Measurements from ENCODE around the gene CEP63.

CEP63 gene

GRCh38 chr3:134481166-134481565 is 4.7 kb upstream of the CEP63 start:
- H3K4me1 ChIP-seq (ENCODE audit: control insufficient read depth, insufficient read depth, low read length): peaks cover 8% of the 10 kb centered on the region
- H3K9me3 ChIP-seq (ENCODE audit: control insufficient read depth, low read length): no peaks in the 10 kb centered on the region
- H3K4me3 ChIP-seq (ENCODE audit: insufficient read depth, low read depth, low read length): no peak overlapping the region
- H3K36me3 ChIP-seq (ENCODE audit: control insufficient read depth, insufficient read depth, low read length): peaks cover 34% of the 10 kb centered on the region
- no peak overlapping the region for H3K27ac ChIP-seq (ENCODE audit: insufficient read depth, low read depth, low read length, poor library complexity, severe bottlenecking)
- no peaks in the 10 kb centered on the region for H3K27me3 ChIP-seq (ENCODE audit: control insufficient read depth, insufficient read depth, low read length, poor library complexity, severe bottlenecking)
- 96 to 100% methylated on average over 1 of the region's 1 CpG for WGBS, 2 experiments

GRCh38 chr3:134482622-134483021 is 3.2 kb upstream of the CEP63 start:
- Histone ChIP-seq H3K27ac (ENCODE audit: insufficient read depth, low read depth, low read length, poor library complexity, severe bottlenecking) (no peak overlapping the region), H3K4me1 (ENCODE audit: control insufficient read depth, insufficient read depth, low read length) (peaks cover 8% of the 10 kb centered on the region), H3K9me3 (ENCODE audit: control insufficient read depth, low read length) (no peaks in the 10 kb centered on the region), H3K4me3 (ENCODE audit: insufficient read depth, low read depth, low read length) (no peak overlapping the region), H3K27me3 (ENCODE audit: control insufficient read depth, insufficient read depth, low read length, poor library complexity, severe bottlenecking) (no peaks in the 10 kb centered on the region), H3K36me3 (ENCODE audit: control insufficient read depth, insufficient read depth, low read length) (peaks cover 34% of the 10 kb centered on the region)
- 97 to 98% methylated on average over 3 of the region's 3 CpGs for WGBS, 2 experiments

- peaks cover 27% of the 10 kb centered on the region for H3K36me3 ChIP-seq (ENCODE audit: control insufficient read depth, insufficient read depth, low read length)
Measured at GRCh38 chr3:134483195-134483900, 2.5 kb upstream of the CEP63 start.

GRCh38 chr3:134485075-134485717 is 661 bp upstream of the CEP63 start:
- Histone ChIP-seq H3K9me3 (ENCODE audit: control insufficient read depth, low read length) (no peaks in the 10 kb centered on the region), H3K27me3 (ENCODE audit: control insufficient read depth, insufficient read depth, low read length, poor library complexity, severe bottlenecking) (no peaks in the 10 kb centered on the region), H3K4me3 (ENCODE audit: insufficient read depth, low read depth, low read length) (peak overlapping the region; percentile 81), H3K27ac (ENCODE audit: insufficient read depth, low read depth, low read length, poor library complexity, severe bottlenecking) (peak overlapping the region; percentile 75), H3K36me3 (ENCODE audit: control insufficient read depth, insufficient read depth, low read length) (peaks cover 22% of the 10 kb centered on the region), H3K4me1 (ENCODE audit: control insufficient read depth, insufficient read depth, low read length) (peaks cover 8% of the 10 kb centered on the region)
- WGBS, 2 experiments: 5 to 8% methylated on average over 23 to 24 of the region's 24 CpGs

More at GRCh38 chr3:134483195-134483900, 2.5 kb upstream of the CEP63 start:
- Histone ChIP-seq H3K4me3 (ENCODE audit: insufficient read depth, low read depth, low read length) (no peak overlapping the region), H3K27me3 (ENCODE audit: control insufficient read depth, insufficient read depth, low read length, poor library complexity, severe bottlenecking) (no peaks in the 10 kb centered on the region), H3K27ac (ENCODE audit: insufficient read depth, low read depth, low read length, poor library complexity, severe bottlenecking) (no peak overlapping the region), H3K9me3 (ENCODE audit: control insufficient read depth, low read length) (no peaks in the 10 kb centered on the region), H3K4me1 (ENCODE audit: control insufficient read depth, insufficient read depth, low read length) (peaks cover 8% of the 10 kb centered on the region)
- WGBS, 2 experiments: 93 to 94% methylated on average over 7 of the region's 7 CpGs

GRCh38 chr3:134486577-134487041 is 752 bp downstream of the CEP63 start:
- 12 to 13% methylated on average over 17 of the region's 17 CpGs for WGBS, 2 experiments
- Histone ChIP-seq H3K4me1 (ENCODE audit: control insufficient read depth, insufficient read depth, low read length) (peaks cover 8% of the 10 kb centered on the region), H3K27me3 (ENCODE audit: control insufficient read depth, insufficient read depth, low read length, poor library complexity, severe bottlenecking) (no peaks in the 10 kb centered on the region), H3K4me3 (ENCODE audit: insufficient read depth, low read depth, low read length) (peak overlapping the region; percentile 81), H3K36me3 (ENCODE audit: control insufficient read depth, insufficient read depth, low read length) (peaks cover 10% of the 10 kb centered on the region), H3K9me3 (ENCODE audit: control insufficient read depth, low read length) (no peaks in the 10 kb centered on the region), H3K27ac (ENCODE audit: insufficient read depth, low read depth, low read length, poor library complexity, severe bottlenecking) (peak overlapping the region; percentile 75)

GRCh38 chr3:134487406-134487805 is 1.5 kb downstream of the CEP63 start:
- WGBS, 2 experiments: 87 to 94% methylated on average over 5 of the region's 5 CpGs
- Histone ChIP-seq H3K4me1 (ENCODE audit: control insufficient read depth, insufficient read depth, low read length) (peaks cover 8% of the 10 kb centered on the region), H3K27me3 (ENCODE audit: control insufficient read depth, insufficient read depth, low read length, poor library complexity, severe bottlenecking) (no peaks in the 10 kb centered on the region), H3K27ac (ENCODE audit: insufficient read depth, low read depth, low read length, poor library complexity, severe bottlenecking) (no peak overlapping the region), H3K4me3 (ENCODE audit: insufficient read depth, low read depth, low read length) (peak overlapping the region; percentile 81), H3K36me3 (ENCODE audit: control insufficient read depth, insufficient read depth, low read length) (peaks cover 8% of the 10 kb centered on the region), H3K9me3 (ENCODE audit: control insufficient read depth, low read length) (no peaks in the 10 kb centered on the region)

- no peak overlapping the region for H3K27ac ChIP-seq (ENCODE audit: insufficient read depth, low read depth, low read length, poor library complexity, severe bottlenecking)
- no peak overlapping the region for H3K4me3 ChIP-seq (ENCODE audit: insufficient read depth, low read depth, low read length)
- no peaks in the 10 kb centered on the region for H3K27me3 ChIP-seq (ENCODE audit: control insufficient read depth, insufficient read depth, low read length, poor library complexity, severe bottlenecking)
- H3K36me3 ChIP-seq (ENCODE audit: control insufficient read depth, insufficient read depth, low read length): peaks cover 4% of the 10 kb centered on the region
- WGBS, 2 experiments: 92 to 95% methylated on average over 5 of the region's 5 CpGs
- no peaks in the 10 kb centered on the region for H3K9me3 ChIP-seq (ENCODE audit: control insufficient read depth, low read length)
- no peaks in the 10 kb centered on the region for H3K4me1 ChIP-seq (ENCODE audit: control insufficient read depth, insufficient read depth, low read length)
Measured at GRCh38 chr3:134494495-134494894, 8.6 kb downstream of the CEP63 start.

GRCh38 chr3:134495980-134496379 is 10.1 kb downstream of the CEP63 start:
- H3K4me1 ChIP-seq (ENCODE audit: control insufficient read depth, insufficient read depth, low read length): no peaks in the 10 kb centered on the region
- no peak overlapping the region for H3K27ac ChIP-seq (ENCODE audit: insufficient read depth, low read depth, low read length, poor library complexity, severe bottlenecking)
- no peaks in the 10 kb centered on the region for H3K27me3 ChIP-seq (ENCODE audit: control insufficient read depth, insufficient read depth, low read length, poor library complexity, severe bottlenecking)

GRCh38 chr3:134496471-134497071 is 10.7 kb downstream of the CEP63 start:
- H3K36me3 ChIP-seq (ENCODE audit: control insufficient read depth, insufficient read depth, low read length): peaks cover 4% of the 10 kb centered on the region
- H3K4me1 ChIP-seq (ENCODE audit: control insufficient read depth, insufficient read depth, low read length): no peaks in the 10 kb centered on the region
- 90 to 92% methylated on average over 3 of the region's 3 CpGs for WGBS, 2 experiments
- H3K27ac ChIP-seq (ENCODE audit: insufficient read depth, low read depth, low read length, poor library complexity, severe bottlenecking): no peak overlapping the region
- no peaks in the 10 kb centered on the region for H3K9me3 ChIP-seq (ENCODE audit: control insufficient read depth, low read length)
- no peaks in the 10 kb centered on the region for H3K27me3 ChIP-seq (ENCODE audit: control insufficient read depth, insufficient read depth, low read length, poor library complexity, severe bottlenecking)
- H3K4me3 ChIP-seq (ENCODE audit: insufficient read depth, low read depth, low read length): no peak overlapping the region

More at GRCh38 chr3:134495980-134496379, 10.1 kb downstream of the CEP63 start:
- Histone ChIP-seq H3K4me3 (ENCODE audit: insufficient read depth, low read depth, low read length) (no peak overlapping the region), H3K9me3 (ENCODE audit: control insufficient read depth, low read length) (no peaks in the 10 kb centered on the region), H3K36me3 (ENCODE audit: control insufficient read depth, insufficient read depth, low read length) (peaks cover 4% of the 10 kb centered on the region)

- no peaks in the 10 kb centered on the region for H3K9me3 ChIP-seq (ENCODE audit: control insufficient read depth, low read length)
- no peak overlapping the region for H3K4me3 ChIP-seq (ENCODE audit: insufficient read depth, low read depth, low read length)
- WGBS, 2 experiments: 78% methylated on average over 1 of the region's 1 CpG; no CpG with 5 or more reads in 1 of the 2 experiments
- H3K27ac ChIP-seq (ENCODE audit: insufficient read depth, low read depth, low read length, poor library complexity, severe bottlenecking): no peak overlapping the region
- no peaks in the 10 kb centered on the region for H3K36me3 ChIP-seq (ENCODE audit: control insufficient read depth, insufficient read depth, low read length)
- H3K27me3 ChIP-seq (ENCODE audit: control insufficient read depth, insufficient read depth, low read length, poor library complexity, severe bottlenecking): no peaks in the 10 kb centered on the region
- H3K4me1 ChIP-seq (ENCODE audit: control insufficient read depth, insufficient read depth, low read length): no peaks in the 10 kb centered on the region
Measured at GRCh38 chr3:134503266-134503665, 17.4 kb downstream of the CEP63 start.
